ENCODE data around the gene MRC2. TPM values are rescaled to one million over a fixed set of nuclear protein-coding genes. Genes with fewer than 3 reads are reported as not detected.
A peak's percentile ranks its signal among the peaks of the same experiment; 100 is the strongest.

The MRC2 gene
- total and polyA plus RNA-seq, 9 of the 15 experiments (the other 6 are each of a cell fraction or from before 2014, with no cell fraction given), result 0.28 to 11.5 (median 6.6) TPM

DNA sequence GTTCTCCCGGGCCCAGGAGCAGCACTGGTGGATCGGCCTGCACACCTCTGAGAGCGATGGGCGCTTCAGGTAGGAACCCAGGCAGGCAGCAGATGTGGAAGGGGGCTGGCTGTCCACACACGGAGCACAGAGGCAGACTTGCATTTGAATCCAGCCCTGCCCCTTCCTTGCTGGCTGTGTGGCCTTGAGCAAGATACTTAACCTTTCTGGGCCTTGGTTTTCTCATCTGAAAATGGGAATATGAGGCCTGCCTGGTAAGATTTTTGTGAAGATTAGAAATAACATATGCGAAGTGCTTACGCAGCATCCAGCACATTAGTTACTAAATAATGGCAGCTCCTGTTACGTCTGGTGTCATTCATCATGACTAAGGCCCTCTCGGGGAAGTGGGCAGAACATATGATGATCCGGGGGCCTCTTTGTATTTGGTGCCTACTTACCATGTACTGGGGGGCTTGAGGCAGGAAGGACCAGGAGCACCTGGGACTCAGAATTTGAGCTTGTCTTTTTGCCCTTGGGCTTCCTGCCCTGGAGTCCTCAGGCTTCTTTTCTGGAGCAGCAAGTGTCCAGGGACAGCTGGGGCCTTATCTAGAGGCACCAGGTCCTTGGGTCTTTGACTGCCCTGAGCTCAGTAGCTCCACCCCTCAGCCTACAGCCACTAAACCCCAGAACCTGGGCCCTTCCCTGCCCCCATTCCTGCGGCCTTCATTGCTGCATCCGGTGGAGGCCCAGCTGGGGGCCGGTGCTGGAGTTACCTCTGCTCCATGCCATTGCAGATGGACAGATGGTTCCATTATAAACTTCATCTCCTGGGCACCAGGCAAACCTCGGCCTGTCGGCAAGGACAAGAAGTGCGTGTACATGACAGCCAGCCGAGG is 53.8 kb downstream of the MRC2 start (continued):
- TF ChIP-seq, protein P1, sequence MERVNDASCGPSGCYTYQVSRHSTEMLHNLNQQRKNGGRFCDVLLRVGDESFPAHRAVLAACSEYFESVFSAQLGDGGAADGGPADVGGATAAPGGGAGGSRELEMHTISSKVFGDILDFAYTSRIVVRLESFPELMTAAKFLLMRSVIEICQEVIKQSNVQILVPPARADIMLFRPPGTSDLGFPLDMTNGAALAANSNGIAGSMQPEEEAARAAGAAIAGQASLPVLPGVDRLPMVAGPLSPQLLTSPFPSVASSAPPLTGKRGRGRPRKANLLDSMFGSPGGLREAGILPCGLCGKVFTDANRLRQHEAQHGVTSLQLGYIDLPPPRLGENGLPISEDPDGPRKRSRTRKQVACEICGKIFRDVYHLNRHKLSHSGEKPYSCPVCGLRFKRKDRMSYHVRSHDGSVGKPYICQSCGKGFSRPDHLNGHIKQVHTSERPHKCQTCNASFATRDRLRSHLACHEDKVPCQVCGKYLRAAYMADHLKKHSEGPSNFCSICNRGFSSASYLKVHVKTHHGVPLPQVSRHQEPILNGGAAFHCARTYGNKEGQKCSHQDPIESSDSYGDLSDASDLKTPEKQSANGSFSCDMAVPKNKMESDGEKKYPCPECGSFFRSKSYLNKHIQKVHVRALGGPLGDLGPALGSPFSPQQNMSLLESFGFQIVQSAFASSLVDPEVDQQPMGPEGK (CRISPR knock-in tag; IDR thresholded peaks at IDR 0.05; ENCODE audit: borderline replicate concordance), result no peak
- TF ChIP-seq ZFP1 (CRISPR knock-in tag; IDR thresholded peaks at IDR 0.05) (no peak), ZNF707 (CRISPR knock-in tag; conservative IDR thresholded peaks at IDR 0.05) (no peak), RNF2 (IDR thresholded peaks at IDR 0.05) (peak; percentile 89), ZNF551 (CRISPR knock-in tag; IDR thresholded peaks at IDR 0.05) (no peak), JUNB (CRISPR knock-in tag; conservative IDR thresholded peaks at IDR 0.05) (no peak), ETS2 (tag; IDR thresholded peaks at IDR 0.05; ENCODE audit: borderline replicate concordance, poor library complexity, severe bottlenecking) (no peak), GTF2A2 (tag; IDR thresholded peaks at IDR 0.05) (no peak), TEAD2 (tag; IDR thresholded peaks at IDR 0.05) (no peak), CHD2 (IDR thresholded peaks at IDR 0.05; ENCODE audit: low read depth, low read length) (peak; percentile 58), ZNF830 (CRISPR knock-in tag; IDR thresholded peaks at IDR 0.05) (no peak), MED1 (CRISPR knock-in tag; IDR thresholded peaks at IDR 0.05; ENCODE audit: borderline replicate concordance) (no peak), ZSCAN32 (CRISPR knock-in tag; IDR thresholded peaks at IDR 0.05) (no peak), CBX1 (IDR thresholded peaks at IDR 0.05; ENCODE audit: low read depth) (no peak), PHF21A (IDR thresholded peaks at IDR 0.05; ENCODE audit: borderline replicate concordance, low read depth) (peak; percentile 65; the same call in 1 of the 2 replicates), PRPF4 (IDR thresholded peaks at IDR 0.05; ENCODE audit: insufficient read depth, low read depth, low read length, poor library complexity, severe bottlenecking) (no peak), RCOR1 (IDR thresholded peaks at IDR 0.05; ENCODE audit: borderline replicate concordance in 1 of 2, low read depth in 2 of 2, low read length in 2 of 2) (peak in 1 of 2 experiments; percentile 83; a peak in 2 of 4 replicates), NFIX (CRISPR knock-in tag; IDR thresholded peaks at IDR 0.05; ENCODE audit: low read depth) (no peak), SIX5 (IDR thresholded peaks at IDR 0.05; ENCODE audit: borderline replicate concordance in 1 of 2, insufficient read depth in 1 of 2, low read depth in 1 of 2, low read length in 2 of 2) (no peak), TCF3 (CRISPR knock-in tag; IDR thresholded peaks at IDR 0.05) (peak; percentile 96), HDGF (IDR thresholded peaks at IDR 0.05) (0 out of 2 replicates have a peak, but pooled peaks have one; percentile 24), NFIC (IDR thresholded peaks at IDR 0.05) (peak; percentile 77), RBM17 (IDR thresholded peaks at IDR 0.05; ENCODE audit: borderline replicate concordance, low read depth, low read length) (no peak)
- TF ChIP-seq, protein P2, sequence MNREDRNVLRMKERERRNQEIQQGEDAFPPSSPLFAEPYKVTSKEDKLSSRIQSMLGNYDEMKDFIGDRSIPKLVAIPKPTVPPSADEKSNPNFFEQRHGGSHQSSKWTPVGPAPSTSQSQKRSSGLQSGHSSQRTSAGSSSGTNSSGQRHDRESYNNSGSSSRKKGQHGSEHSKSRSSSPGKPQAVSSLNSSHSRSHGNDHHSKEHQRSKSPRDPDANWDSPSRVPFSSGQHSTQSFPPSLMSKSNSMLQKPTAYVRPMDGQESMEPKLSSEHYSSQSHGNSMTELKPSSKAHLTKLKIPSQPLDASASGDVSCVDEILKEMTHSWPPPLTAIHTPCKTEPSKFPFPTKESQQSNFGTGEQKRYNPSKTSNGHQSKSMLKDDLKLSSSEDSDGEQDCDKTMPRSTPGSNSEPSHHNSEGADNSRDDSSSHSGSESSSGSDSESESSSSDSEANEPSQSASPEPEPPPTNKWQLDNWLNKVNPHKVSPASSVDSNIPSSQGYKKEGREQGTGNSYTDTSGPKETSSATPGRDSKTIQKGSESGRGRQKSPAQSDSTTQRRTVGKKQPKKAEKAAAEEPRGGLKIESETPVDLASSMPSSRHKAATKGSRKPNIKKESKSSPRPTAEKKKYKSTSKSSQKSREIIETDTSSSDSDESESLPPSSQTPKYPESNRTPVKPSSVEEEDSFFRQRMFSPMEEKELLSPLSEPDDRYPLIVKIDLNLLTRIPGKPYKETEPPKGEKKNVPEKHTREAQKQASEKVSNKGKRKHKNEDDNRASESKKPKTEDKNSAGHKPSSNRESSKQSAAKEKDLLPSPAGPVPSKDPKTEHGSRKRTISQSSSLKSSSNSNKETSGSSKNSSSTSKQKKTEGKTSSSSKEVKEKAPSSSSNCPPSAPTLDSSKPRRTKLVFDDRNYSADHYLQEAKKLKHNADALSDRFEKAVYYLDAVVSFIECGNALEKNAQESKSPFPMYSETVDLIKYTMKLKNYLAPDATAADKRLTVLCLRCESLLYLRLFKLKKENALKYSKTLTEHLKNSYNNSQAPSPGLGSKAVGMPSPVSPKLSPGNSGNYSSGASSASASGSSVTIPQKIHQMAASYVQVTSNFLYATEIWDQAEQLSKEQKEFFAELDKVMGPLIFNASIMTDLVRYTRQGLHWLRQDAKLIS (CRISPR knock-in tag; IDR thresholded peaks at IDR 0.05), result no peak; the same call in 1 of the 2 replicates

Data from K562 (cell line).